ENCODE results near the gene APOC1.

- TF ChIP-seq YY1 (IDR thresholded peaks at IDR 0.05; ENCODE audit: insufficient read depth, insufficient read length): no peak
- no peak for TF ChIP-seq ZNF274 (IDR thresholded peaks at IDR 0.05; ENCODE audit: low read depth, low read length)
These were observed 28.3 kb upstream of the APOC1 start for GRCh38 chr19:44886141-44886540.
